ENCODE measurements around the gene ARHGAP6. TPM values are rescaled to one million over a fixed set of nuclear protein-coding genes. Genes with fewer than 3 reads are reported as not detected.

Gene ARHGAP6
- total RNA-seq, 1 experiment from 2014 or later, result 34.5 TPM

DNA sequence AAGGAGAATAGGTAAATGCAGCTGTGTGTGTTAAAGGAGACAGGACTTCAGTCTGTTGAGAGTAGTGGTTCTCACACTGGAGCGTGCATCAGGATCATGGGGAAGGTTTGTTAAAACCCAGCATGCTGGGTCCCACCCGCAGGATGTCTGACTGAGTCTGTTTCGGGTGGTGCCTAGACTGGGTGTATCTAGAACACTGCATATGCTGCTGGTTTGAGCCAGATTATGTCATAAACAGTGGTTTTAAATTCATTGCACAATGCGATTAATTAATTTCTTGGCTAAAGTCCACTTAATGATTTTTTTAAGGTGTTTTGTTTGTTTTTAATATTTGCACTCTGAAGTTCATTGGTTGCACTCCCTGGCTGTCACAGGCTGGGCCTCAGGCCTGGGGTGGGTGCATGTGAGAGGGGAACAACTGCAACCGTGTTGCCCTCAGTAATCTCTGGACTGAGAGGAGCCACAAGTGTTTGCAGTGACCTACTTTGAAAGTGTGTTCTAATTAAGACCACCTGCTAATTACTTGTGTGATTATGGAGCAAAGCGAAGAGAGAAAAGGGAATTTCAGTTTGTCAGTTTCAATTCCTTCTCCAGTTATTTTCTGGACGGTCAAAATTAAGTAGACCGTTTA, 546.3 kb downstream of the ARHGAP6 start:
- Histone ChIP-seq H3K9me3 (replicated peaks) (no peaks in the 10 kb centered on the region), H3K4me1 (no peaks in the 10 kb centered on the region; the same call in 1 of the 2 replicates), H3K4me3 (no peak overlapping the region), H3K27me3 (no peaks in the 10 kb centered on the region), H3K36me3 (peaks cover 87% of the 10 kb centered on the region), H3K27ac (no peak overlapping the region)
- DNase-seq, result no peak

DNA sequence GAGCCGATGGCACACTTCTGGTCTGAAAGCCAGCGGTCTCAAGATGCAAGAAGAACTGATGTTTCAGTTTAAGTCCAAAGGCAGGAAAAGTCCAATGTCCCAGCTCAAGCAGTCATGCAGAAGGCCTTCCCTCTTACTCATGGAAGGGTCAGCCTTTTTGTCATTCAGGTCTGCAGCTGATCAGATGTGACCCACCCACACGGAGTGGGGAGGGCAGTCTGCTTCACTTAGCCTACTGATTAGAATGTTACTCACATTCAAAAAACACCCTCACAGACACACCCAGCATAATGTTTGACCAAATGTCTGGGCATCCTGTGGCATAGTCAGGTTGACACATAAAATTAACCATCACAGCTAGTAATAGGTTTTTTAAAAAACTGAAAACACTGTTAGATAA, 548.0 kb downstream of the ARHGAP6 start:
- no peaks in the 10 kb centered on the region for H3K9me3 ChIP-seq (replicated peaks)
- H3K27me3 ChIP-seq, result no peaks in the 10 kb centered on the region
- H3K27ac ChIP-seq, result no peak overlapping the region
- peaks cover 15% of the 10 kb centered on the region for H3K4me1 ChIP-seq
- no peak for DNase-seq
- H3K4me3 ChIP-seq, result no peak overlapping the region
- H3K36me3 ChIP-seq, result peaks cover 89% of the 10 kb centered on the region

DNA sequence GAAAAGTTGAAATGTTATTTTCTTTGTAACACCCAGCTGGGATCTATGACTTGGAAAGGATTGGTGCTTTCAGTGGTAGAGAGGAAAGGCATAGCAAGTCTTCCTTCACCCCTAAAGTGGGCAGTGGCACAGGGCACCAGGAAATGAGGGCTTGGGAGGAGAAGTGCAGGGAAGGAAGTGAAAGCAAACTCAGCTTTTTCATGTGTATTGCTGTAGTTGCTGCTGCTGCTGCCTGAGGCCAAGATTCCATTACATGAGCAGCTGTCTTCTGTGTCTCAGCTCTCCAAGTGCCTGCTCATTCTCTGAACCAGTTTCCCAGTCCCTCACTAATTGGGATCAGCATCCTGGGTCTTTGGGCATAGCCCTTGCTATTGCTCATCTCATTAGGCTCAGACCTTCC, 552.0 kb downstream of the ARHGAP6 start:
- Histone ChIP-seq H3K4me1 (peaks cover 22% of the 10 kb centered on the region), H3K27ac (peak overlapping the region; percentile 56), H3K27me3 (no peaks in the 10 kb centered on the region), H3K36me3 (peaks cover 51% of the 10 kb centered on the region), H3K9me3 (replicated peaks) (no peaks in the 10 kb centered on the region), H3K4me3 (no peak overlapping the region)
- peak; percentile 66 to 74 for DNase-seq

DNA sequence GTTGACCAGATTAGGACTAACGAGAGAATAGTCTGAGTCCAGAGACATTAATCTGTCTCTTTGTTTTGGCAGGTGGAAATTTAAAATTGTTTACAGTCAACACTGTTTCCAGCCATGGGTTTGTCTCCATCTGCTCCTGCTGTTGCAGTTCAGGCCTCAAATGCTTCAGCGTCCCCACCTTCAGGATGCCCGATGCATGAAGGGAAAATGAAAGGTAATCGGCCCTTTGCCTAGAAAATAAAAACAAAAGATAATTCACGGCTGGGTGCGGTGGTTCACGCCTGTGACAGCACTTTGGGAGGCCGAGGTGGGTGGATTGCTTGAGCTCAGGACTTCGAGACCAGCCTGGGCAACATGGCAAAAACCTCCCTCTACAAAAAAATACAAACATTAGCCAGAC, 553.8 kb downstream of the ARHGAP6 start:
- Histone ChIP-seq H3K4me1 (peaks cover 25% of the 10 kb centered on the region), H3K27me3 (no peaks in the 10 kb centered on the region), H3K27ac (peak overlapping the region; percentile 79), H3K4me3 (peak overlapping the region; percentile 89), H3K36me3 (peaks cover 34% of the 10 kb centered on the region), H3K9me3 (replicated peaks) (no peaks in the 10 kb centered on the region)
- DNase-seq, result no peak

DNA sequence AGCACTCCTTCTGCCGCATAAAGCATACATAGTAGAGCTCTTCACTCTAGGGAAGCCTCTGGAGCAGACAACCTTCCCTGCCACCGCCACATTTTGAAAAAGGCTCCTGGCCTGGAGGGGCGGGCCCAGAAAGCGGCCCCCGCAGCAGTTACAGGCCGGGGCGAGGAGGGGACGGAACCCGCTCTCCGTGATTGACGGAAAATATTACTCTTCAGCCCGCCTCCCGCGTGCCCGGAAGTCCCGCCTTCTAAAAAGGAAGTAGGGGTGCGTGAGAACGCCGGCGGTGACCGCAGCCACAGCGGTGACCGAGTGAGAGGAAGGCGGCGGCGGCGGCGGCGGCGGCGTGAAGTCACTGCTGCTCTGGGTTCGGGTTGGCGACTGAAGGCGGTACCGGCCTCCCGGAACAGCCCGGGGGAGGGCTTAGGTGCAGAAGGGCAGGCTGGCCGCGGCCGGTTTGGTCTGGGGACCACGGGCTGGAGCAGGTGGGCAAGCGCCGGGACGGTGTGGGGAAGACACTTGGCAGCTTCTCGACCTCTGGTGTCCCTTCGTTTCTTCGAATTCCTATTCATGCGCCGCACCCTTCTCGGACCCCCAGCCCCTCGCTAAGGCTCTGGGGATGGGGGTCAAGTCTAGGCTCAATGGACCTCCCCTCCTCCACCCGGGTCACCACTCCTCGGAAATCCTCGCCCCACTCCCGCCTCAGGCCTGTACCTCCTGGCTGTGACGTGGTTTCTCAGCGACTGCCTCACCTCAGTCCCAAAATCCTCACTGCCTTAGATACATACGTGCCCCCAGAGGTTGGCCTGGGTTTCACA, 554.5 kb downstream of the ARHGAP6 start, which contains the start of gene HCCS:
HCCS (plus strand) TSS at position 296 of the 815 bp plus-strand sequence. CDS start 729 bp downstream, outside the sequence.
- Histone ChIP-seq H3K9me3 (replicated peaks) (no peaks in the 10 kb centered on the region), H3K36me3 (peaks cover 32% of the 10 kb centered on the region), H3K27me3 (no peaks in the 10 kb centered on the region), H3K4me1 (peaks cover 25% of the 10 kb centered on the region), H3K27ac (peak within 1 kb of the TSS; percentile 79), H3K4me3 (peak within 1 kb of the TSS; percentile 89)
- DNase-seq, result peak; percentile 93 to 94

DNA sequence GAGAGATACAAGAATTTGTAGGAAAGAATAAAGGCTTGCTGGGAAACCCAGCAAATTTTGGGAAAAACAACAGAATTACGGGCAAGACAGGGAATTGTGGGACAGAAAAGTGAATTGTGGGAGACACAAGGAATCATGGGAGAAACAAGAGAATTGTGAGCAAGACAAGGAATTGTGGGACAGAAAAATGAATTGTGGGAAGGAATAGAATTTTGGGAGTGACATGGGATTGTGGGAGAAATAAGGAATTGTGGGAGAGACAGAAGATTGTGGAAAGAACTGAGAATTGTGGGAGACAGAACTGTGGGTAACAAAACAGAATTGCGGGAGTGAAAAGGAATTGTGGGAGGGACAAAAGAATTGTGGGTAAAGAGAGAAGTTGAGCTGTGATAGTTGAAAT, 555.8 kb downstream of the ARHGAP6 start:
- Histone ChIP-seq H3K4me1 (peaks cover 25% of the 10 kb centered on the region), H3K36me3 (peaks cover 31% of the 10 kb centered on the region), H3K27me3 (no peaks in the 10 kb centered on the region), H3K27ac (peak overlapping the region; percentile 79), H3K4me3 (peak overlapping the region; percentile 89), H3K9me3 (replicated peaks) (no peaks in the 10 kb centered on the region)
- peak in 1 of 2 experiments; percentile 35 for DNase-seq

DNA sequence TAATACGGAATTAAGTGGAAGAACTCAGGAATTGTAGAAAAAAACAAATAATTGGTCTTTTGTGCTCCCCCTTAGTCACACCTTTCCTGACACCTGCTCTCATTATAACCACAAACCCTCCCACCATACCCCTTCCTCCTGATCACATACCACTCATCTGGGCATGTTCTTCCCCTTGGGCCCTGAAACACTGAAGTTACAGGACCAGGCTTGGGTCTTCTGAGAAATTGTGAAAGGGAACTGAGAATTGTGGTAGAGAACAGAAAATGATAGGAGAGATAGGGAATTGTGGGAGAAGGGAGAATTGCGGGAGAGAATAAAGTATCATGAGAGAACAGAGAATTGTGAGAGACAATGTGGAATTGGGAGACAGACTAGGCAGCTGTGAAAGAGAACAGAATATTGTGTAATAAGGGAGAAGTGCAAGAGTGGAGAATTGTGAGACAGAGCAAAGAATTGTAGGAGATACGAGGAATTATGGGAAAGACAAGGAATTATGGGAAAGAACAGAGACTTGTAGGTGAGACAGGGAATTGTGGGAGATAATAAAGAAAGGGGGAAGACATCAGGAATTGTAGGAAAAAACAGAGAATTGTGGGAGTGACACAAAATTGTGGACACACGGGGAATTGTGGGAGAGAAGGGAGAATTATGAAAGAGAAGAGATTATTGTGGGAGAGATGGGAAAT, 557.3 kb downstream of the ARHGAP6 start:
- Histone ChIP-seq H3K9me3 (replicated peaks) (no peaks in the 10 kb centered on the region), H3K27me3 (no peaks in the 10 kb centered on the region), H3K4me1 (peaks cover 17% of the 10 kb centered on the region), H3K36me3 (peaks cover 24% of the 10 kb centered on the region), H3K4me3 (no peak overlapping the region), H3K27ac (no peak overlapping the region)
- DNase-seq, result no peak

DNA sequence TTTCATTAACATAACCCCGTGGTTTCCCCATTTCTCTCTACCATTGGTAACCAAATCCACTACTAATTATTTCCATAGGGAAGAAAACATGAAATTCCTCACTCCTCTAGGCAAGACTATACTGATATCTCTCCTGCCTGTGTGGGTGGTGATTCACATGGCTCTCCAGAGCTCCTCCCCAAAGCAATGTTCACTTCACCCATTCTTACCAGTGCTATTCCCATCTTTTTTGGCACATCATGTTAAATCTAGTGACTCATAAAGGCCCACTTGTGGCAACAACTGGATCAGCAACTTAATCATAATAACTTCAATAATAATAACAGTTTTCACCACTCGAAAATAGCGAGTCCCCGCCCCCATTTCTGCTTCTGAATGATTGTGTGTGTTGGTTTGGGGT, 560.6 kb downstream of the ARHGAP6 start:
- peaks cover 22% of the 10 kb centered on the region for H3K36me3 ChIP-seq
- no peaks in the 10 kb centered on the region for H3K27me3 ChIP-seq
- no peaks in the 10 kb centered on the region for H3K9me3 ChIP-seq (replicated peaks)
- H3K27ac ChIP-seq, result no peak overlapping the region
- peaks cover 21% of the 10 kb centered on the region for H3K4me1 ChIP-seq
- H3K4me3 ChIP-seq, result no peak overlapping the region
- no peak for DNase-seq

DNA sequence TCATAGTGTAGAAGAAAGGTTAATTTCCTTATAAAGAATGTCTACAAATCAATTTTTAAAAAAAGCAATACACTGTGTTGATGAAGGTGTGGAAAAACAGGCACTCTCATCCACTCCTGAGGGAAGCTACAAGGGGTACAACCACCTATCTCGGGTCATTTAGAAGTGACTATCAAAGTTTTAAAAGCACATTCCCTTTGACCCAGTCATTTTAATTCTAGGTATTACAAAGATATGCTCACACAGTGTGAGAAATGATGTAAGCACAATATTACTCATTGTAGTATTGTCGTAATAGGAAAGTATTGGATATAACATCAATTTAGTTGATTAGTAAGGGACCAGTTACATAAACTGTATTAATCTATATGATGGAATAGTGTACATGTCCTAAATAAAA, 562.0 kb downstream of the ARHGAP6 start:
- Histone ChIP-seq H3K36me3 (peaks cover 23% of the 10 kb centered on the region), H3K27me3 (no peaks in the 10 kb centered on the region), H3K4me3 (no peak overlapping the region), H3K27ac (no peak overlapping the region), H3K4me1 (peaks cover 21% of the 10 kb centered on the region), H3K9me3 (replicated peaks) (no peaks in the 10 kb centered on the region)
- DNase-seq, result no peak

DNA sequence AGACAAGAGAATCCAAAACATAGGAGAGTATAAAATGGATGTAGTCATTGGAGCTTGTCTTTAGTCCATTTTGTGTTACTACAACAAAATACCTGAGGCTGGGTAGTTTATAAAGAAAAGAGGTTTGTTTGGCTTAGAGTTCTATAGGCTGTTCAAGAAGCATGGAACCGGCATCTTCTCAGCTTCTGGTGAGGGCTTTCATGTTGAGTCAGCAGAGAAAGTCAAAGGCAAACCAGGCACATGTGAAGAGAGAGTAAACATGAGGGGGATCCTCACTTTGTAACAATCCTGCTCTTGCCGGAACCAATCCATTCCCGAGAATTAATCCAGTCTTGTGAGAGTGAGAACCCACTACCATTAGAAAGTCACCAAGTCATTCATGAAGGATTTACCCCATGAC, 562.7 kb downstream of the ARHGAP6 start:
- no peaks in the 10 kb centered on the region for H3K27me3 ChIP-seq
- H3K4me1 ChIP-seq, result peaks cover 18% of the 10 kb centered on the region

DNA sequence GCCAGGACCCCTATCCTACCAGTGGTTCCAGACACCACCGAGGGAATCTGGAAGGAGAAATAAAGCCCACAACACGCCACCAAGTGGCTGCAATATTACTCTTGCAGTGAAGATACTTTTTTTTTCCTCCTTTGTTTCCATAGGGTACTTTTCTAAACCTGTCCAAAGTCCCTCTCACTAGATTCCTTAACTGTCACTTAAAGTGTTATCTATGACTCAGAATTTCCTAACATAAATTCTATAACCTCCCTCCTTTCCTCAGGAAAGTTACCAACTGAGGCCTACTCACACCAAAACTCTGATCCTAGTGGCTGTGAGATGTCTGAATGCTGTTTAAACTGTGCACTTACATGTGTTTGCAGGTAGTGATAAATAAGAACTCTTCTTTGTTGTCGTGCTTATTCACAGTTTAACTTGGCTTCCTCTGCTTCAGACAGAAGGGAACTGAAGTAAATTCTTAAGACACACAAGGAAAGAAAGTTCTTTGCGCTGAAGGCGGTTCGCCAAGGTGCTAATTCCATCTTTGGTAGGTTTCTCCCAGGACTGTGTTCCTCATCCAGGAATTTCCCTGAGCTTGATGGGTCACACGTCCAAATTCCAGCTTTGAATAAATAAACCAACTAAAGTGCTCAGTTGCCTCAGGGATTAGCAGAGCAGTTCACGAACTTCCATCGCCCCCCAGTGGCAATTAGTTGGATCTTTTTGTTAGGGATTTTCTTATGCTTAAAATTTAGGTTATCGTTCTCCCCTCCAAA, 565.3 kb downstream of the ARHGAP6 start:
- DNase-seq, result peak; percentile 67 to 84
- Histone ChIP-seq H3K27me3 (no peaks in the 10 kb centered on the region), H3K9me3 (replicated peaks) (no peaks in the 10 kb centered on the region; the same call in 1 of the 2 replicates), H3K36me3 (peaks cover 13% of the 10 kb centered on the region), H3K27ac (peak overlapping the region; percentile 26; the same call in 1 of the 2 replicates), H3K4me3 (no peak overlapping the region), H3K4me1 (peaks cover 18% of the 10 kb centered on the region)

More for the DNA sequence above, 562.7 kb downstream of the ARHGAP6 start:
- no peak for DNase-seq
- Histone ChIP-seq H3K9me3 (replicated peaks) (no peaks in the 10 kb centered on the region), H3K27ac (no peak overlapping the region), H3K36me3 (peaks cover 25% of the 10 kb centered on the region), H3K4me3 (no peak overlapping the region)

DNA sequence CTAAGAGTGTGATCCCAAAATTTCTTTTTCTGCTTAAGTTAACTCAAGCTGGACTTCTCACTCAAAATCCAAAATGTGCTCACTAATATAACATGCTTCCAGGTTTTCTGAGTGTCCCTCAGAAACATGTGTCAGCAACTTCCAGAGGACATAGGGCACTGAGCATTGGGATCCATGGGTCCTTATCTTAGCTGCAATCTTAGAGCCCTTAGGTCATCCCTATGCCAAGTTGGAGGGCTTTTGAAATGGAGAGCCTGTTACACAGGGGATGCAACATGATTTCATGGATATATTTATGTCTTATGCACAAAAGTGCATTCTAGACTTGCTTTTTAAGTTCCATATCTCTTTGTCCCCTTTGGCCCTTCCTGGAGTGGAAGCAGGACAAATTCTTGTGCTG, 566.3 kb downstream of the ARHGAP6 start:
- Histone ChIP-seq H3K4me3 (no peak overlapping the region), H3K27ac (no peak overlapping the region), H3K36me3 (peaks cover 6% of the 10 kb centered on the region), H3K4me1 (peaks cover 18% of the 10 kb centered on the region), H3K9me3 (replicated peaks) (no peaks in the 10 kb centered on the region; the same call in 1 of the 2 replicates), H3K27me3 (no peaks in the 10 kb centered on the region)
- no peak for DNase-seq

DNA sequence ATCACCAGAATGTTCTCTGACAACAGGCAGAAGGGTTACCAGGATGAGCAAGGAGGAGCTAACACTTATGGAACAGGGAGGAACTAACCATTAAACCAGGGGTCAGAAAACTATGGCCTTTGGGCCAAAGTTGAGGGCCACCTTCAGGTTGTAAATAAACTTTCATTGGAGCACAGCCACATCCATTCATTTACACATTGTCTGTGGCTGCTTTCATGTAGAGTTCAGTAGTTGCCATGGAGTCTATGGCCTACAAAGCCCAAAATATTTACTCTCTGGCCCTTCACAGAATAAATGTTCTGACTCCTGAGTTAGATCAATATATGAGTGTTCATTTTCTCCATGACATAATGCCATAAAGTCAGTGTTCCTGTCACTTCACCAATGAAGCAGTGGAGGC, 567.8 kb downstream of the ARHGAP6 start:
- Histone ChIP-seq H3K4me1 (peaks cover 15% of the 10 kb centered on the region), H3K36me3 (peaks cover 4% of the 10 kb centered on the region), H3K27ac (no peak overlapping the region), H3K9me3 (replicated peaks) (no peaks in the 10 kb centered on the region; the same call in 1 of the 2 replicates), H3K4me3 (no peak overlapping the region), H3K27me3 (no peaks in the 10 kb centered on the region)
- DNase-seq, result no peak

DNA sequence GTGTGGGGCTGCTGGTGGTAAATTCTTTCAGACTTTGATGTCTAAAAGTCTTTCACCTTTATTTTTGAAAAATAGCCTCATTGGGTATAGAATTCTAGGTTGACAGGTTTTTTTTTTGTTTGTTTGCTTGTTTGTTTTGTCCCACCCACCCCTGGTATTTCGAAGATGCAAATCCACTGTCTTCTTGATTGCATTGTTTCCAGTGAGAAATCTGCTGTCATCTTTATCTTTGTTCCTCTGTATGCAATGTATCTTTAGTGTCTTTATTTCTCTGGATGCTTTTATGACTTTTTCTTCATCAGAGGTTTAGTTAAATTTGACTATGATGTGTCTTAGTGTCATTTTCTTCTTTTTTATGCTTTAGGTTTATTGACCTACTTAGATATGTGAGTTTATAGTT, 575.9 kb downstream of the ARHGAP6 start:
- Histone ChIP-seq H3K9me3 (replicated peaks) (peaks cover 2% of the 10 kb centered on the region; the same call in 1 of the 2 replicates), H3K4me3 (no peak overlapping the region), H3K4me1 (no peaks in the 10 kb centered on the region), H3K27ac (no peak overlapping the region), H3K27me3 (no peaks in the 10 kb centered on the region), H3K36me3 (peaks cover 9% of the 10 kb centered on the region; the same call in 1 of the 2 replicates)
- DNase-seq, result no peak
